ENCODE results near the gene SLC25A18. TPM values are rescaled to one million over a fixed set of nuclear protein-coding genes. Genes with fewer than 3 reads are reported as not detected.

The SLC25A18 gene
- total and polyA plus RNA-seq, 2 of the 4 experiments (the other 2 are of a cell fraction) = 0.05 TPM; not detected in 1

- CTCF ChIA-PET = interaction anchor here (1.1 kb wide), 1 partner anchor 342 kb away, joined by 4 read pairs; no protein-coding TSS in a partner anchor
Observed at GRCh38 chr22:17513612-17514011, 49.7 kb upstream of the SLC25A18 start.

More at GRCh38 chr22:17513612-17514011, 49.7 kb upstream of the SLC25A18 start:
- Histone ChIP-seq H4K8ac (ENCODE audit: low read depth in 2 of 2, low read length in 2 of 2) (no peak overlapping the region), H3K14ac (replicated peaks; ENCODE audit: low read depth, low read length) (no peak overlapping the region), H2BK20ac (ENCODE audit: low read depth, low read length) (no peak overlapping the region), H3K4ac (ENCODE audit: low read depth, low read length) (no peak overlapping the region), H3K4me1 (ENCODE audit: control insufficient read depth, insufficient read depth, low read length) (no peaks in the 10 kb centered on the region), H3K9ac (ENCODE audit: low read depth, low read length) (no peak overlapping the region), H3K9me3 (ENCODE audit: control insufficient read depth, insufficient read depth, low read length) (no peaks in the 10 kb centered on the region), H3K23ac (ENCODE audit: low read depth, low read length) (no peak overlapping the region), H3K56ac (ENCODE audit: extremely low read depth, insufficient read depth, low read length) (no peak overlapping the region), H3K36me3 (ENCODE audit: control insufficient read depth, insufficient read depth, low read length) (no peaks in the 10 kb centered on the region), H2AK5ac (ENCODE audit: low read depth, low read length) (no peak overlapping the region), H3K27ac (ENCODE audit: insufficient read depth, low read length) (no peak overlapping the region), H3K18ac (ENCODE audit: low read depth, low read length) (no peak overlapping the region), H2AK9ac (replicated peaks; ENCODE audit: low read depth, low read length, poor library complexity) (no peak overlapping the region), H3K4me3 (ENCODE audit: insufficient read depth, low read depth, low read length) (no peak overlapping the region), H2AFZ (replicated peaks; ENCODE audit: low read length, poor library complexity) (no peak overlapping the region), H2BK120ac (ENCODE audit: low read depth, low read length) (no peak overlapping the region), H3K27me3 (ENCODE audit: control insufficient read depth, insufficient read depth, low read length) (peaks cover 7% of the 10 kb centered on the region), H2BK15ac (ENCODE audit: low read depth, low read length) (no peak overlapping the region), H3K9me1 (ENCODE audit: insufficient read depth, low read length) (no peaks in the 10 kb centered on the region), H2BK5ac (ENCODE audit: low read depth, low read length, poor library complexity, severe bottlenecking) (no peak overlapping the region), H4K91ac (ENCODE audit: insufficient read depth, low read depth, low read length) (no peak overlapping the region), H4K5ac (ENCODE audit: low read depth, low read length) (no peak overlapping the region), H4K20me1 (ENCODE audit: insufficient read depth, low read length) (no peaks in the 10 kb centered on the region), H3K79me1 (ENCODE audit: low read depth in 1 of 2, low read length in 2 of 2) (no peaks in the 10 kb centered on the region), H3K4me2 (ENCODE audit: low read depth, low read length) (no peak overlapping the region)
- dilution Hi-C loops (cut with HindIII; ENCODE audit: low sequenced_read_pairs, unreplicated experiment) = no loop called here
- no TSS peak for BruUV-seq (replicated peaks)
- POLR2A ChIA-PET (ENCODE audit: unreplicated experiment) = interaction anchor here (0.5 kb wide), 1 partner anchor 206 kb away, joined by 4 read pairs; no protein-coding TSS in a partner anchor
- in situ Hi-C loops (cut with MboI; ENCODE audit: low sequenced_read_pairs) = no loop called here
- WGBS, 2 experiments (ENCODE audit: extremely low coverage in 2 of 2, insufficient read length in 1 of 2) = 0% methylated on average over 1 of the region's 2 CpGs; no CpG with 5 or more reads in 1 of the 2 experiments
- TF ChIP-seq CTCF (conservative IDR thresholded peaks at IDR 0.05; ENCODE audit: low read depth, low read length) (no peak), MAFK (IDR thresholded peaks at IDR 0.05; ENCODE audit: low read depth, low read length) (no peak), CEBPB (IDR thresholded peaks at IDR 0.05; ENCODE audit: low read depth, low read length) (no peak), RFX5 (IDR thresholded peaks at IDR 0.05; ENCODE audit: low read depth, low read length) (no peak), CHD1 (IDR thresholded peaks at IDR 0.05; ENCODE audit: low read depth, low read length) (no peak), USF2 (IDR thresholded peaks at IDR 0.05; ENCODE audit: low read depth, low read length) (no peak), SMC3 (IDR thresholded peaks at IDR 0.05; ENCODE audit: low read depth, low read length) (no peak)
- intact Hi-C loops (cut with micrococcal nuclease) = no loop called here
- ATAC-seq (ENCODE audit: low read depth) (no peak), DNase-seq (no peak)

Measured in IMR-90 (cell line).